GM19467 (cell line): ENCODE measurements around the gene TMEM119.

Experiments
- ATAC-seq: cut with Tn5 transposase; IDR thresholded peaks from one replicate; pipeline ENCODE4 v1.9.1; 2021; ENCODE audit warnings: mild to moderate bottlenecking, moderate library complexity; ENCODE audit not compliant: unreplicated experiment

Gene TMEM119

GRCh38 chr12:108542320-108542719 is 55.6 kb downstream of the TMEM119 start:
- ATAC-seq = no peak
